Activated T-cell treated with anti-CD3 and anti-CD28 coated beads, Interleukin-2, amount 50 U/mL, for 4 hours (primary cell): ENCODE measurements around the gene RGS7. TPM values are rescaled to one million over a fixed set of nuclear protein-coding genes. Genes with fewer than 3 reads are reported as not detected.
"Not testable (repeated sequence)": the region's sequence is repeated elsewhere in the genome, so short reads cannot be mapped to it uniquely, and the experiment has no call there.

ENCODE experiments used
- ATAC-seq, 2 donors: fragments of 200-7000 bp; cut with Tn5 transposase; one replicate each; pipeline ENCODE4 v1.10.0; 2021
- DNase-seq: peaks from one replicate; pipeline ENCODE4 v3.0.0-alpha.2; 2020
- H3K27me3 Mint-ChIP-seq: one replicate; pipeline ENCODE4 v1.8.0; 2021; ENCODE audit warnings: low read depth, mixed read lengths
- H3K36me3 Mint-ChIP-seq: one replicate; pipeline ENCODE4 v1.8.0; 2022; ENCODE audit warnings: mixed read lengths; ENCODE audit not compliant: insufficient read depth
- H3K4me1 Mint-ChIP-seq: one replicate; pipeline ENCODE4 v1.8.0; 2021; ENCODE audit warnings: low read depth, mixed read lengths
- H3K4me3 Mint-ChIP-seq: one replicate; pipeline ENCODE4 v1.8.0; 2021; ENCODE audit warnings: mild to moderate bottlenecking, moderate library complexity, mixed read lengths
- H3K9me3 Mint-ChIP-seq: one replicate; pipeline ENCODE4 v1.8.0; 2021; ENCODE audit warnings: mixed read lengths
- total RNA-seq, 3 donors: library from RNA; stranded (reverse); gene quantifications; one replicate each; pipeline ENCODE4 v1.2.1, GENCODE V29; 2021

RGS7 gene
- total RNA-seq, 3 donors from 2014 or later: not detected

DNA sequence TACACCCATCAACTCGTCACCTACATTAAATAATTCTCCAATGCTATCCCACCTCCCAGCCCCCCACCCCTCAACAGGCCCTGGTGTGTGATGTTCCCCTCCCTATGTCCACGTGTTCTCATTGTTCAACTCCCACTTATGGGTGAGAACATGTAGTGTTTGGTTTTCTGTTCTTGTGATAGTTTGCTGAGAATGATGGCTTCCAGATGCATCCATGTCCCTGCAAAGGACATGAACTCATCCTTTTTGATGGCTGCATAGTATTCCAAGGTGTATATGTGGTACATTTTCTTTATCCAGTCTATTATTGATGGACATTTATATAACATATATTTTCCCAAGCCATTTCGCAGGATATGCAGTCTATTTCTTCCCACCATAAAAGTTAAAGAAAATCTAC, 132.8 kb downstream of the RGS7 start:
- not testable (repeated sequence) for H3K36me3 Mint-ChIP-seq, H3K4me3 Mint-ChIP-seq, DNase-seq, ATAC-seq, H3K4me1 Mint-ChIP-seq, H3K27me3 Mint-ChIP-seq, H3K9me3 Mint-ChIP-seq

DNA sequence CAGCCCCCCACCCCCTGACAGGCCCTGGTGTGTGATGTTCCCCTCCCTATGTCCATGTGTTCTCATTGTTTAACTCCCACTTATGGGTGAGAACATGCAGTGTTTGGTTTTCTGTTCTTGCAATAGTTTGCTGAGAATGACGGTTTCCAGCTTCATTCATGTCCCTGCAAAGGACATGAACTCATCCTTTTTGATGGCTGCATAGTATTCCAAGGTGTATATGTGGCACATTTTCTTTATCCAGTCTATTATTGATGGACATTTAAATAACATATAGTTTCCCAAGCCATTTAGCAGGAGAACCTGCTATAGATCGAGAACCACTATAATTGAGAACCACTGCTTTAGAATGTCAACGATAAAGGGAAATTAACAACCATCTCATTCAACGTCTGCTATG, 134.2 kb downstream of the RGS7 start:
- not testable (repeated sequence) for DNase-seq, H3K36me3 Mint-ChIP-seq, H3K4me1 Mint-ChIP-seq, H3K4me3 Mint-ChIP-seq, H3K9me3 Mint-ChIP-seq, H3K27me3 Mint-ChIP-seq, ATAC-seq

DNA sequence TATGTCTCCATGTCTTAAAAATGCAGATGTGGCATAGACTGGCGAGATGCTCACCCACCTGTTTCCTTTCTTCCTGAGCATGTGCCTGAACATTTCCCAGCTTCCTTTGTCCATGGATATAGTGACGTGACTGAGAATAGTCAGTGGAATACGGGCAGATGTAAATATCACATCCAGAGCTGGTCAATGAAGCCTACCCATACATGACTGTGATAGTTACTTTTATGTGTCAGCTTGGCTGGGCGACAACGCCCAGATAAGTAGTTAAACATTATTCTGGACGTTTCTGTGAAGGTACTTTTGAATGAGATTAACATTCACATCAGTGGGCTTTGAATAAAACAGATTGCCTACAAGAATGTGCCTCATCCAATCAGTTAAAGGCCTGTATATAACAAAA, 135.7 kb downstream of the RGS7 start:
- Mint-ChIP-seq H3K4me3 (no peak overlapping the region), H3K27me3 (no peaks in the 10 kb centered on the region), H3K4me1 (no peaks in the 10 kb centered on the region), H3K9me3 (peaks cover 8% of the 10 kb centered on the region), H3K36me3 (no peaks in the 10 kb centered on the region)
- no peak for DNase-seq
- ATAC-seq: no peak

DNA sequence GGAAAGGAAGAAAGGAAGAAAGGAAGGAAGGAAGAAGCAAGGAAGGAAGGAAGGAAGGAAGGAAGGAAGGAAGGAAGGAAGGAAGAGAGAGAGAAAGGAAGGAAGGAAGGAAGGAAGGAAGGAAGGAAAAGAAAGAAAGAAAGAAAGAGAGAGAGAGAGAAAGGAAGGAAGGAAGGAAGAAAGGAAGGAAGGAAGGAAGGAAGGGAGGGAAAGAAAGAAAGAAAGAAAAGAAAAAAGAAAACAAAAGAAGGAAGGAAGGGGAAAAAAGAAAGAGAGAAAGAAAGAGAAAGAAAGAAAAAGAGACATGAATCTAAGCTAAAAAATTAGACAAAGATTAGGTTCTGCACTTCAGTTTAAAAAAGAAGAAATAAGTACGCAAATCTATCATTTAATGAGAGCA, 136.1 kb downstream of the RGS7 start:
- not testable (repeated sequence) for H3K4me1 Mint-ChIP-seq, H3K36me3 Mint-ChIP-seq, H3K4me3 Mint-ChIP-seq, ATAC-seq, DNase-seq, H3K27me3 Mint-ChIP-seq, H3K9me3 Mint-ChIP-seq

DNA sequence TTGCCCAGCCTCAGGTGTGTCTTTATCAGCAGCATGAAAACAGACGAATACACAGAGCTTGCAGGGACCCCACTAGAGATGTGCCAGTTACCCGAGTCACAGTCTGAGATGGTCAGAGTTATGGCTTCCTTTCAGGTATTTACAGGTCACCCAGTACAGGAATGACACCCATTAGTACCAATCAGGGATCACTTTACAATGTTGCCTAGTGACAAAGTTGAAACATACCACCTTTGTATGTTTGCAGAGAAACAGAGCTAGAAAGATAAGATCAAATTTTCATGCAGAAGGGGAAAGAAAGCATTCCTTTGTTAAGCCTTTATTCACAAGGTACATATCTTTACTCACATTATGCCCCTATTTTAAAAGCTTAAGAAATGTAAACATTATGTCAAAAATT, 137.6 kb downstream of the RGS7 start:
- no peaks in the 10 kb centered on the region for H3K27me3 Mint-ChIP-seq
- no peak for DNase-seq
- no peaks in the 10 kb centered on the region for H3K4me1 Mint-ChIP-seq
- ATAC-seq: no peak
- H3K9me3 Mint-ChIP-seq: peaks cover 8% of the 10 kb centered on the region
- H3K4me3 Mint-ChIP-seq: no peak overlapping the region
- no peaks in the 10 kb centered on the region for H3K36me3 Mint-ChIP-seq

DNA sequence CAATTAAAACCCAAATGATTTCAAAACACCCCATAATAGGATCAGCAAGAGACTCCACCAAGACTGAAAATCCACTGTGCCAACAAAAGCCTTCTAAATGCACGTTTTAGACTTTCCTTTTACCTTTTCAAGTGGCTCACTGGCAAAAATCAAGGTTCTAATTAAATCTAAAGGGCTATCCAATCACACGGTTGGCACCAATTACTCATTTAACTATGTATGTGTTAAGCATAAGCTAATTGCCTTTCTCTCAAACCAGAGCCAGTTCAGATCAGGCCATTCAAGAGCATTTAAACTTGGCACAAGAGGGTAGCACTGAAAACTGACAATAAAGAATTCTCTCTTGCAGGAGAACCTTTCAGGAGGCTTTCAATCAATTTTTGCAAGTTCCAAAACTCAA, 139.5 kb downstream of the RGS7 start:
- H3K4me3 Mint-ChIP-seq: no peak overlapping the region
- no peaks in the 10 kb centered on the region for H3K36me3 Mint-ChIP-seq
- H3K9me3 Mint-ChIP-seq: peaks cover 8% of the 10 kb centered on the region
- no peak for DNase-seq
- H3K27me3 Mint-ChIP-seq: no peaks in the 10 kb centered on the region
- no peak for ATAC-seq
- H3K4me1 Mint-ChIP-seq: no peaks in the 10 kb centered on the region

DNA sequence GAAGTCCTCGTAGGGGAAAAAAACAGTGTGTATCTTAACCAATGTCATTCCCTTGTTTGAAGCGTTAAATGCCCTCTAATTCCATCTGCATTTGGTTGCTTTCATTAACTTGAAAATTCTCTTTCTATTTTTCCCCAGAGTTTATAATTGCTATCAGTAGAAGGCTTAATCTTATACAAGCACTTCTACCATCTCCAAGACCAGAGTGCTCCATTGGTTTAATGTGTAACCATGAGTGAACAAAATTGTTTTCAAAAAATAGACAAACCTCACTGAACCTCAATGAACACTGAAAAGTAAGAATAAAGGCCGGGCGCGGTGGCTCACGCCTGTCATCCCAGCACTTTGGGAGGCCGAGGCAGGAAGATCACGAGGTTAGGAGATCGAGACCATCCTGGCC, 141.3 kb downstream of the RGS7 start:
- Mint-ChIP-seq H3K36me3 (no peaks in the 10 kb centered on the region), H3K27me3 (no peaks in the 10 kb centered on the region), H3K4me3 (no peak overlapping the region), H3K9me3 (peaks cover 1% of the 10 kb centered on the region), H3K4me1 (no peaks in the 10 kb centered on the region)
- no peak for ATAC-seq
- no peak for DNase-seq

DNA sequence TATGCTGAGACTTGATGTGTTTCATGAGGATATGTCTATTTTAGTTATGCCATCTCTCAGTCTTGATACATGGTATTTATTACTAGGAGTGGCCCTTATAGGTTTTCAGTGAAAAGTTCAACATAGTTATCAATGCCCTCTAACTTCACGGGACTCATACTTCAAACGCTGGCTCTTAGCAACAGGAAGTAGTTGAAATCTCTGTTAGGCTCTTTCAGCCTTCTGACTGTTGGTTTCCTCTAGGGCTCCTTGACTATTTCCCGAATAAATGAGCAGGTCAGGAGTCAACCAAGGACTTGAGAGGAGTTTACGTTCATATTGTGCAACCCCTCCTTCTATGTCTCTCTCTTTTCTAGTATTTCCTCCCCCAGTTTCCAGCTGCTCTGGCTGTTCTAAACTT, 141.8 kb downstream of the RGS7 start:
- DNase-seq (no peak), ATAC-seq (no peak)
- no peaks in the 10 kb centered on the region for H3K9me3 Mint-ChIP-seq
- H3K4me1 Mint-ChIP-seq: no peaks in the 10 kb centered on the region
- H3K27me3 Mint-ChIP-seq: no peaks in the 10 kb centered on the region
- H3K36me3 Mint-ChIP-seq: no peaks in the 10 kb centered on the region
- no peak overlapping the region for H3K4me3 Mint-ChIP-seq

DNA sequence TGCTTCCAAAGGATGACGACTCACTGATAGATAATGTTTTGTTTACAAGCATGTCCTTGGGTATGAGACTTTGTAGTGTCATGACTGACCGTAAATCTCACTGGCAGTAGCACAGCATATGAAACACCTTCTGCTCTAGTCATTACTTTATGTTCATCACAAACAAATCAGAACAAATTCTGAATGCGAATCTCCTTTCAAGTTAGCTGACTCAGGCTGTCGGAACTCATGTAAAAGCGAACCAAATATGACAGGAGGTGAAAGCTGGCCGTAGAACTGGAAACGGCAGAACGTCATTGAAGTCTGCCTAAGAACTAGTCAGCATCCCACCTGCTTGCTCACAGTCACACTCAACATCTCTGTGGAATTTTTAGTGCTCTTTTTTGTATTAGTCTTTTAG, 143.9 kb downstream of the RGS7 start:
- DNase-seq (no peak), ATAC-seq (no peak)
- no peaks in the 10 kb centered on the region for H3K36me3 Mint-ChIP-seq
- no peaks in the 10 kb centered on the region for H3K4me1 Mint-ChIP-seq
- no peaks in the 10 kb centered on the region for H3K9me3 Mint-ChIP-seq
- H3K4me3 Mint-ChIP-seq: no peak overlapping the region
- no peaks in the 10 kb centered on the region for H3K27me3 Mint-ChIP-seq

DNA sequence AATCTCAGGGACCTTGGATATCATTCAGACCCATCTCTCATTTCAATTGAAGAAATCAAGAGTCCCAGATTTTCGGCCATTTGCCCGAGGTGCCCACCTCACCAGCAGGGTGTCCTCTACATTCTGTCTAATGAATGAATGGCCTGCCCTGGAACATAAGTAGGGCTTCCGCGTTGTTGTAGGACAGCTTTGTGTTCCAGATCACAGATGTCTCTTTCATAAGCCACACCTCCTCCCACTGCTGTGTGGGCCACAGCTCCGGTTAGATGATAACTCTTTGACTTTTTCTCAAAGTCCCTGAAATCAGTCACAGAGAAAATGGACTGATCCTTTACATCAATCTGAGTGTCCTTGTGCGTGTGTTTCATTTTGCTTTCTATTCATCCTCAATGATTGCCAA, 144.4 kb downstream of the RGS7 start:
- no peaks in the 10 kb centered on the region for H3K36me3 Mint-ChIP-seq
- ATAC-seq (no peak), DNase-seq (no peak)
- H3K4me1 Mint-ChIP-seq: no peaks in the 10 kb centered on the region
- no peak overlapping the region for H3K4me3 Mint-ChIP-seq
- H3K27me3 Mint-ChIP-seq: no peaks in the 10 kb centered on the region
- H3K9me3 Mint-ChIP-seq: no peaks in the 10 kb centered on the region

DNA sequence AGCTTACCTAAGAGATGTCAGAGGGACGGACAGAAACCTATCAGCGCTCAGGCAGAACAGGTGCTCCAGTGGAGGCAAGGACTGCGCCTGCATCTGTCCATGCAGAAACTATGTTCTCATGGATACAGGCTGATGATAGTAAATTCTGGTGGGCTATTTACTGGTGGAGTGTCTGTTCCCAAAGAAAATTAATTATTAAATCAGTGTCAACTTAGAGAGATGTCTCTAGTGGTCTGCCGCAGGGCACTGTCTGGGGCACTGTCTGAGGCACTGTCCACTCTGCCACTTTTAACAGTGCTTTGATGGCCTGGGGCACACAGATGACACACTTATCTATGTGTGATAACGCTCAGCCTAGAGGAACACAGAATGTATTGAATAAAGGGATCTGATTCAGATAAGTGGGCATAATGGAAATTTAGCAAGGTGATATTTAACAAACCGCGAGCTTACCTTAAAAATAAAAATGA, 148.1 kb downstream of the RGS7 start:
- no peak for DNase-seq
- ATAC-seq: no peak
- no peaks in the 10 kb centered on the region for H3K4me1 Mint-ChIP-seq
- no peak overlapping the region for H3K4me3 Mint-ChIP-seq
- H3K36me3 Mint-ChIP-seq: no peaks in the 10 kb centered on the region
- no peaks in the 10 kb centered on the region for H3K27me3 Mint-ChIP-seq
- no peaks in the 10 kb centered on the region for H3K9me3 Mint-ChIP-seq

DNA sequence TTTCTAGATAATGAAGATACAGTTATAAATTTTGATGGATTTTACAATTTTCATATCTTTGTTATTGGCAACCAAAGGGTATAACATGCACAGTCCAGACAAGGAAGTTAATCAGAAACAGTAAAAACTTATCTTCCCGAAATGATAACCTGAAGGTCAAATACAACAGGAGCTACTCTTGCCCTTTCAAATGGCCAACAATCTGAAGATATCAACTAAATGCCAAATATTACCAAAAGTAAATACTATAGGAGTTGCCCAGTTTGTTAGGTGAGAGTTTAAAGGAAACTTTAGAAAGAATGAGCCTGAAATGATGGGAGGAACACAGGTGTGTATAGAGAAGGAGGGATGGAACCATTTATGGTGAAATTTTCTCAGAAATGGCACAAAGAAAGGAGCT, 153.2 kb downstream of the RGS7 start:
- no peak for ATAC-seq
- Mint-ChIP-seq H3K36me3 (no peaks in the 10 kb centered on the region), H3K4me3 (no peak overlapping the region), H3K27me3 (no peaks in the 10 kb centered on the region), H3K4me1 (no peaks in the 10 kb centered on the region), H3K9me3 (peaks cover 5% of the 10 kb centered on the region)
- DNase-seq: no peak

DNA sequence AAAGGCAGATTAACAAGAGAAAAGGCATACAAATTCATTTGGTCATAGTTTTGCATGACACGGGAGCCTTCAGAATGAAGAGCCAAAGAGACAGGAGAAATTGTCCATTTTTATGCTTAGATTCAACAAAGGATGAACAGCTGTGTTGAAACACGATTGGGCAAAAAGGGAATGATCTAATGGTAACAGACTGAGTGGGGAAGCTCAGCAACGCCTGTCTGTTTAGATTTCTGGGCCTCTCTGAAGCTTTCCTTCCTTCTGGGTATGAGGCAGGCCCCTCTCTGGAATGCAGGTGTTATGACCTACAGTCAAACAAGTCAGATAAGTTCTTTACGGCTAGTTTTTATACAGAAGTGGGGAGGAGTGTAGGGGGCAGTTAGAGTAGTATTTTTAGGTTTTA, 154.6 kb downstream of the RGS7 start:
- Mint-ChIP-seq H3K27me3 (no peaks in the 10 kb centered on the region), H3K4me3 (no peak overlapping the region), H3K9me3 (peaks cover 5% of the 10 kb centered on the region), H3K36me3 (no peaks in the 10 kb centered on the region), H3K4me1 (no peaks in the 10 kb centered on the region)
- DNase-seq (no peak), ATAC-seq (no peak)

DNA sequence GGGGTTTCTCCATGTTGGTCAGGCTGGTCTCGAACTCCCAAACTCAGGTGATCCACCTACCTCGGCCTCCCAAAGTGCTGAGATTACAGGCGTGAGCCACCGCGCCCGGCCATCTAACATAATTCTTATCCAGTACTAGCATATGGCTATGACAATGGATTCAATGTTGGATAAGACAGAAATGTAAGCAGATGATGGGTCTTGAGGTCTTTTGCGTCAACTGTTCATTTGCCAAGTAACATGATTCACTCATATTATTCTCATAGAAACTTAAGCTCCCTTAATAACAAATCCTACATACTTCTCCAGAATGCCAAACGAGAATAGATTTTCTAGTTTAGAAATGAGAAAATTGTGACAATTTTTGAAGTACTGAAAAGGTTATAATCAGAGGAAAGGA, 170.3 kb downstream of the RGS7 start:
- no peaks in the 10 kb centered on the region for H3K36me3 Mint-ChIP-seq
- no peak for DNase-seq
- no peaks in the 10 kb centered on the region for H3K27me3 Mint-ChIP-seq
- H3K4me1 Mint-ChIP-seq: no peaks in the 10 kb centered on the region
- H3K4me3 Mint-ChIP-seq: no peak overlapping the region
- H3K9me3 Mint-ChIP-seq: peaks cover 3% of the 10 kb centered on the region
- no peak for ATAC-seq

DNA sequence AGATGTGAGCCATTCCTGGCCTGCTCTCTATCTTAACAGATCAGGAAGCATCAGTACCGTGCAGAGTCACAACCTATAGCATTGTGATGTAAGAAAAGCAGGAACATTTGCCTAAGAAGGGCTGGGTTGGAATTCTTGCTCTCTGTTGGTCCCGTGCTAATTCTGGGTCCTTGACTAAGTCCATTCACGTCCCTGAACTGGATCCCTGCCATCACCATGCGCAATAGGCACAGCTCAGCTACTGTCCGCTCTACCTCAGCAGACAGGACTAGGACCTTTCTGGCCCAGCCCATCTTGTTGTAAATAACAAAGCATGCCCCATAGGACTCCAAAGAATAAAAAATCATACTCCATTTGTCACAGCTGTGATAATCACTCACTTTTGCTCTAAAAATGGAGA, 175.0 kb downstream of the RGS7 start:
- Mint-ChIP-seq H3K27me3 (no peaks in the 10 kb centered on the region), H3K9me3 (peaks cover 3% of the 10 kb centered on the region), H3K4me3 (no peak overlapping the region), H3K4me1 (no peaks in the 10 kb centered on the region), H3K36me3 (no peaks in the 10 kb centered on the region)
- ATAC-seq: no peak
- no peak for DNase-seq

DNA sequence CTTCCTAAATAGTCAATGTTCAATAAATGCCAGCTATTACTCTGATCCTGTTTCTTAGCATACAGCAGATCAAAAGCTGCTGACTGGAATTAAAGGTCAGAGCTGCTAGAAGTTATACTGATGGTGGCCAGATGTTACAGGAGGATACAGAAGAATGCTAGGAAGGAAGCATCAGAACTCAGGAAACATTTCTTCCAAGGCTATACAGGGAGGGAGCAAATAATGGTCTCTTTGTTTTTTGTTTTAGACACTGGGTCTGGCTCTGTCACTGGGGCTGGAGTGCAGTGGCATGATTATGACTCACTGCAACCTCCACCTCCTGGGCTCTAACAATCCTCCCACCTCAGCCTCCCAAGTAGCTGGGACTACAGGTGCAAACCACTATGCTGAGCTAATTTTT, 175.5 kb downstream of the RGS7 start:
- ATAC-seq: no peak

More for the DNA sequence above, 175.5 kb downstream of the RGS7 start:
- Mint-ChIP-seq H3K4me1 (no peaks in the 10 kb centered on the region), H3K36me3 (no peaks in the 10 kb centered on the region), H3K9me3 (peaks cover 3% of the 10 kb centered on the region), H3K27me3 (no peaks in the 10 kb centered on the region), H3K4me3 (no peak overlapping the region)
- no peak for DNase-seq
